ENCODE data around the gene ADGRV1.
"Not testable (repeated sequence)": the region's sequence is repeated elsewhere in the genome, so short reads cannot be mapped to it uniquely, and the experiment has no call there.

DNA sequence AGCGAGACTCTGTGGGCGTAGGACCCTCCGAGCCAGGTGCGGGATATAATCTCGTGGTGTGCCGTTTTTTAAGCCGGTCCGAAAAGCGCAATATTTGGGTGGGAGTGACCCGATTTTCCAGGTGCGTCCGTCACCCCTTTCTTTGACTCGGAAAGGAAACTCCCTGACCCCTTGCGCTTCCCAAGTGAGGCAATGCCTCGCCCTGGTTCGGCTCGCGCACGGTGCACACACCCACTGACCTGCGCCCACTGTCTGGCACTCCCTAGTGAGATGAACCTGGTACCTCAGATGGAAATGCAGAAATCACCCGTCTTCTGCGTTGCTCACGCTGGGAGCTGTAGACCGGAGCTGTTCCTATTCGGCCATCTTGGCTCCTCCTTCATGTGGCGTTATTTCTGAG lies 263.5 kb downstream of the ADGRV1 start:
- TF ChIP-seq ESRRA (IDR thresholded peaks at IDR 0.05; ENCODE audit: borderline replicate concordance, low read length); CBX8 (IDR thresholded peaks at IDR 0.05); POLR2A (IDR thresholded peaks at IDR 0.05; ENCODE audit: low read length); MAFK (IDR thresholded peaks at IDR 0.05; ENCODE audit: partially characterized antibody); NR3C1 (IDR thresholded peaks at IDR 0.05); HDAC2 (IDR thresholded peaks at IDR 0.05); CEBPB (IDR thresholded peaks at IDR 0.05): not testable (repeated sequence)
- TF ChIP-seq, protein P1, sequence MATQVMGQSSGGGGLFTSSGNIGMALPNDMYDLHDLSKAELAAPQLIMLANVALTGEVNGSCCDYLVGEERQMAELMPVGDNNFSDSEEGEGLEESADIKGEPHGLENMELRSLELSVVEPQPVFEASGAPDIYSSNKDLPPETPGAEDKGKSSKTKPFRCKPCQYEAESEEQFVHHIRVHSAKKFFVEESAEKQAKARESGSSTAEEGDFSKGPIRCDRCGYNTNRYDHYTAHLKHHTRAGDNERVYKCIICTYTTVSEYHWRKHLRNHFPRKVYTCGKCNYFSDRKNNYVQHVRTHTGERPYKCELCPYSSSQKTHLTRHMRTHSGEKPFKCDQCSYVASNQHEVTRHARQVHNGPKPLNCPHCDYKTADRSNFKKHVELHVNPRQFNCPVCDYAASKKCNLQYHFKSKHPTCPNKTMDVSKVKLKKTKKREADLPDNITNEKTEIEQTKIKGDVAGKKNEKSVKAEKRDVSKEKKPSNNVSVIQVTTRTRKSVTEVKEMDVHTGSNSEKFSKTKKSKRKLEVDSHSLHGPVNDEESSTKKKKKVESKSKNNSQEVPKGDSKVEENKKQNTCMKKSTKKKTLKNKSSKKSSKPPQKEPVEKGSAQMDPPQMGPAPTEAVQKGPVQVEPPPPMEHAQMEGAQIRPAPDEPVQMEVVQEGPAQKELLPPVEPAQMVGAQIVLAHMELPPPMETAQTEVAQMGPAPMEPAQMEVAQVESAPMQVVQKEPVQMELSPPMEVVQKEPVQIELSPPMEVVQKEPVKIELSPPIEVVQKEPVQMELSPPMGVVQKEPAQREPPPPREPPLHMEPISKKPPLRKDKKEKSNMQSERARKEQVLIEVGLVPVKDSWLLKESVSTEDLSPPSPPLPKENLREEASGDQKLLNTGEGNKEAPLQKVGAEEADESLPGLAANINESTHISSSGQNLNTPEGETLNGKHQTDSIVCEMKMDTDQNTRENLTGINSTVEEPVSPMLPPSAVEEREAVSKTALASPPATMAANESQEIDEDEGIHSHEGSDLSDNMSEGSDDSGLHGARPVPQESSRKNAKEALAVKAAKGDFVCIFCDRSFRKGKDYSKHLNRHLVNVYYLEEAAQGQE (IDR thresholded peaks at IDR 0.05) = not testable (repeated sequence)
- TF ChIP-seq, protein P2, sequence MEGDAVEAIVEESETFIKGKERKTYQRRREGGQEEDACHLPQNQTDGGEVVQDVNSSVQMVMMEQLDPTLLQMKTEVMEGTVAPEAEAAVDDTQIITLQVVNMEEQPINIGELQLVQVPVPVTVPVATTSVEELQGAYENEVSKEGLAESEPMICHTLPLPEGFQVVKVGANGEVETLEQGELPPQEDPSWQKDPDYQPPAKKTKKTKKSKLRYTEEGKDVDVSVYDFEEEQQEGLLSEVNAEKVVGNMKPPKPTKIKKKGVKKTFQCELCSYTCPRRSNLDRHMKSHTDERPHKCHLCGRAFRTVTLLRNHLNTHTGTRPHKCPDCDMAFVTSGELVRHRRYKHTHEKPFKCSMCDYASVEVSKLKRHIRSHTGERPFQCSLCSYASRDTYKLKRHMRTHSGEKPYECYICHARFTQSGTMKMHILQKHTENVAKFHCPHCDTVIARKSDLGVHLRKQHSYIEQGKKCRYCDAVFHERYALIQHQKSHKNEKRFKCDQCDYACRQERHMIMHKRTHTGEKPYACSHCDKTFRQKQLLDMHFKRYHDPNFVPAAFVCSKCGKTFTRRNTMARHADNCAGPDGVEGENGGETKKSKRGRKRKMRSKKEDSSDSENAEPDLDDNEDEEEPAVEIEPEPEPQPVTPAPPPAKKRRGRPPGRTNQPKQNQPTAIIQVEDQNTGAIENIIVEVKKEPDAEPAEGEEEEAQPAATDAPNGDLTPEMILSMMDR (IDR thresholded peaks at IDR 0.05) = not testable (repeated sequence)
- TF ChIP-seq, protein P3, sequence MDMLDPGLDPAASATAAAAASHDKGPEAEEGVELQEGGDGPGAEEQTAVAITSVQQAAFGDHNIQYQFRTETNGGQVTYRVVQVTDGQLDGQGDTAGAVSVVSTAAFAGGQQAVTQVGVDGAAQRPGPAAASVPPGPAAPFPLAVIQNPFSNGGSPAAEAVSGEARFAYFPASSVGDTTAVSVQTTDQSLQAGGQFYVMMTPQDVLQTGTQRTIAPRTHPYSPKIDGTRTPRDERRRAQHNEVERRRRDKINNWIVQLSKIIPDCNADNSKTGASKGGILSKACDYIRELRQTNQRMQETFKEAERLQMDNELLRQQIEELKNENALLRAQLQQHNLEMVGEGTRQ (IDR thresholded peaks at IDR 0.05) = not testable (repeated sequence)
- TF ChIP-seq, protein P4, sequence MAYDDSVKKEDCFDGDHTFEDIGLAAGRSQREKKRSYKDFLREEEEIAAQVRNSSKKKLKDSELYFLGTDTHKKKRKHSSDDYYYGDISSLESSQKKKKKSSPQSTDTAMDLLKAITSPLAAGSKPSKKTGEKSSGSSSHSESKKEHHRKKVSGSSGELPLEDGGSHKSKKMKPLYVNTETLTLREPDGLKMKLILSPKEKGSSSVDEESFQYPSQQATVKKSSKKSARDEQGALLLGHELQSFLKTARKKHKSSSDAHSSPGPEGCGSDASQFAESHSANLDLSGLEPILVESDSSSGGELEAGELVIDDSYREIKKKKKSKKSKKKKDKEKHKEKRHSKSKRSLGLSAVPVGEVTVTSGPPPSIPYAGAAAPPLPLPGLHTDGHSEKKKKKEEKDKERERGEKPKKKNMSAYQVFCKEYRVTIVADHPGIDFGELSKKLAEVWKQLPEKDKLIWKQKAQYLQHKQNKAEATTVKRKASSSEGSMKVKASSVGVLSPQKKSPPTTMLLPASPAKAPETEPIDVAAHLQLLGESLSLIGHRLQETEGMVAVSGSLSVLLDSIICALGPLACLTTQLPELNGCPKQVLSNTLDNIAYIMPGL (CRISPR knock-in tag; IDR thresholded peaks at IDR 0.05; ENCODE audit: borderline replicate concordance) = not testable (repeated sequence)
